B cell (primary cell): ENCODE results near the gene COG8. TPM values are rescaled to one million over a fixed set of nuclear protein-coding genes. Genes with fewer than 3 reads are reported as not detected.
"Not testable (repeated sequence)": the region's sequence is repeated elsewhere in the genome, so short reads cannot be mapped to it uniquely, and the experiment has no call there.

ENCODE experiments used
- ATAC-seq: fragments of 200-7000 bp; cut with Tn5 transposase; one replicate; pipeline ENCODE4 v1.10.0; 2021; ENCODE audit warnings: low read depth, mild to moderate bottlenecking, moderate number of reproducible peaks, moderate library complexity
- CTCF ChIA-PET: fragments of 350-600 bp; sonication (Branson Sonifier 250); formaldehyde crosslinking; loops from one replicate; lab custom pipeline; 2021; ENCODE audit warnings: antibody characterized with exemption, inconsistent platforms; lab: Charles Lee
- POLR2A ChIA-PET: fragments of 350-600 bp; sonication (Branson Sonifier 250); formaldehyde crosslinking; loops from one replicate; lab custom pipeline; 2021; ENCODE audit warnings: antibody characterized with exemption; lab: Charles Lee
- DNase-seq: peaks from one replicate; pipeline ENCODE4 v3.0.0; 2013
- H2AFZ ChIP-seq: 2 replicates; pipeline ENCODE4 v1.6.1; 2012; ENCODE audit warnings: mild to moderate bottlenecking, low read depth, low read length; ENCODE audit not compliant: insufficient read depth, poor library complexity, severe bottlenecking
- H3K27ac ChIP-seq, 2 donors: 1 replicate in 1 of 2; 2 replicates in 1 of 2; pipeline ENCODE4 v1.5.1; 2012 to 2013; ENCODE audit warnings: low read length in 2 of 2, mild to moderate bottlenecking in 2 of 2, moderate library complexity in 1 of 2
- H3K27me3 ChIP-seq, 4 experiments: fragments of 200-600 bp in 1 of 4; sonication (generic) in 1 of 4; replicated peaks in 1 of 4; 1 replicate in 2 of 4; 2 replicates in 2 of 4; pipeline versions ENCODE4 v1.6.1 to v1.7.0; 2013 to 2016; ENCODE audit warnings: low read length in 3 of 4, mild to moderate bottlenecking in 2 of 4, mixed read lengths in 1 of 4, moderate library complexity in 1 of 4; ENCODE audit not compliant: insufficient read depth in 4 of 4, control insufficient read depth in 3 of 4; ENCODE audit errors: control extremely low read depth in 1 of 4
- H3K36me3 ChIP-seq, 2 experiments: replicated peaks in 1 of 2; 1 replicate in 1 of 2; 2 replicates in 1 of 2; pipeline versions ENCODE4 v1.6.1 to v1.7.1; 2013; ENCODE audit warnings: low read length in 1 of 2; ENCODE audit not compliant: insufficient read depth in 2 of 2, control insufficient read depth in 1 of 2; ENCODE audit errors: control extremely low read depth in 1 of 2, extremely low read depth in 1 of 2
- H3K4me1 ChIP-seq, 2 donors: fragments of 200-600 bp in 1 of 2; sonication (generic) in 1 of 2; 1 replicate in 1 of 2; 2 replicates in 1 of 2; pipeline versions ENCODE4 v1.5.1 to v1.6.1; 2013 to 2017; ENCODE audit warnings: low read length in 2 of 2; ENCODE audit not compliant: control insufficient read depth in 2 of 2, insufficient read depth in 2 of 2
- H3K4me2 ChIP-seq: replicated peaks from 2 replicates; pipeline ENCODE3; 2012; ENCODE audit warnings: mild to moderate bottlenecking, low read depth, low read length; ENCODE audit not compliant: poor library complexity, severe bottlenecking
- H3K4me3 ChIP-seq, 5 experiments: fragments of 200-600 bp in 1 of 5; sonication (generic) in 1 of 5; 1 replicate in 3 of 5; 2 replicates in 2 of 5; pipeline versions ENCODE4 v1.5.1 to v1.7.0; 2011 to 2016; ENCODE audit warnings: low read length in 4 of 5, mild to moderate bottlenecking in 4 of 5, low read depth in 2 of 5, control low read depth in 1 of 5, moderate library complexity in 1 of 5; ENCODE audit not compliant: insufficient read depth in 1 of 5; ENCODE audit errors: control extremely low read depth in 1 of 5, extremely low read depth in 1 of 5
- H3K79me2 ChIP-seq: fragments of 200-600 bp; sonication (generic); one replicate; pipeline ENCODE4 v1.6.0; 2016; ENCODE audit warnings: low read length; ENCODE audit not compliant: control insufficient read depth, insufficient read depth
- H3K9ac ChIP-seq: fragments of 200-600 bp; sonication (generic); 2 replicates; pipeline ENCODE4 v1.6.1; 2017; ENCODE audit warnings: mild to moderate bottlenecking, low read length, moderate library complexity
- H3K9me3 ChIP-seq, 3 donors: one replicate each; pipeline versions ENCODE4 v1.6.1 to v1.7.1; 2013; ENCODE audit warnings: low read length in 2 of 3; ENCODE audit not compliant: control insufficient read depth in 2 of 3, insufficient read depth in 1 of 3; ENCODE audit errors: control extremely low read depth in 1 of 3
- H4K20me1 ChIP-seq: 2 replicates; pipeline ENCODE4 v1.6.0; 2012; ENCODE audit warnings: mild to moderate bottlenecking, low read length; ENCODE audit not compliant: insufficient read depth, control insufficient read depth, poor library complexity, severe bottlenecking
- H3K27ac Mint-ChIP-seq: one replicate; pipeline ENCODE4 v1.8.0; 2021; ENCODE audit warnings: mixed read lengths
- H3K27me3 Mint-ChIP-seq: one replicate; pipeline ENCODE4 v1.8.0; 2021; ENCODE audit warnings: mixed read lengths
- H3K4me1 Mint-ChIP-seq: one replicate; pipeline ENCODE4 v1.8.0; 2021; ENCODE audit warnings: mixed read lengths
- H3K4me3 Mint-ChIP-seq: one replicate; pipeline ENCODE4 v1.8.0; 2021; ENCODE audit warnings: mixed read lengths
- H3K9me3 Mint-ChIP-seq: one replicate; pipeline ENCODE4 v1.8.0; 2022; ENCODE audit warnings: mixed read lengths; ENCODE audit not compliant: insufficient read depth
- CTCF ChIP-seq: fragments of 200-600 bp; IDR thresholded peaks from one replicate; pipeline ENCODE4 v1.8.0; 2022; ENCODE audit warnings: antibody characterized with exemption, mild to moderate bottlenecking
- EZH2 ChIP-seq: IDR thresholded peaks from 2 replicates; pipeline ENCODE4 v1.6.1; 2012; ENCODE audit warnings: borderline replicate concordance, low read depth, mild to moderate bottlenecking, moderate library complexity, low read length; ENCODE audit not compliant: insufficient read depth, poor library complexity, severe bottlenecking
- WGBS: methylation state at CpG from one replicate; pipeline ENCODE4 v1.1.5; 2013; ENCODE audit warnings: missing lambda C conversion rate; ENCODE audit not compliant: insufficient coverage; 5-methylcytosine and 5-hydroxymethylcytosine counted together
- intact Hi-C: fragments of 100-400 bp; cut with micrococcal nuclease; formaldehyde crosslinking; loops from one replicate; pipeline ENCODE4 v1.10.0; 2022
- polyA plus RNA-seq: library from polyadenylated mRNA; depleted of rRNA; stranded (reverse); fragments of >200 nt; gene quantifications from 2 replicates; pipeline ENCODE4 v1.2.3, GENCODE V29; 2012
- total RNA-seq, 2 donors: library from RNA; stranded (reverse); fragments of 120-200 nt in 1 of 2; gene quantifications; 1 replicate in 1 of 2; 2 replicates in 1 of 2; pipeline versions ENCODE4 v1.2.3 to v1.2.4, GENCODE V29; 2013 to 2022

Gene COG8
- total and polyA plus RNA-seq, 2 donors (not counting 1 experiment from before 2014, with no cell fraction given): 34.4 to 61.6 TPM

GRCh38 chr16:69294051-69294450 lies 45.3 kb downstream of the COG8 start:
- DNase-seq: no peak

GRCh38 chr16:69293401-69293800 lies 46.0 kb downstream of the COG8 start:
- Histone ChIP-seq H3K27me3 (no peaks in the 10 kb centered on the region), H3K79me2 (no peaks in the 10 kb centered on the region), H3K4me3 (no peak overlapping the region), H2AFZ (no peak overlapping the region), H3K9me3 (no peaks in the 10 kb centered on the region), H3K9ac (no peak overlapping the region), H3K4me1 (no peaks in the 10 kb centered on the region), H3K4me2 (no peak overlapping the region), H3K27ac (no peak overlapping the region), H3K36me3 (peaks cover 0 to 2% of the 10 kb centered on the region in 2 experiments), H4K20me1 (no peaks in the 10 kb centered on the region)
- no peaks in the 10 kb centered on the region for H3K9me3 Mint-ChIP-seq
- DNase-seq: no peak
- TF ChIP-seq EZH2: no peak
- no peak for TF ChIP-seq CTCF
- no peaks in the 10 kb centered on the region for H3K27me3 Mint-ChIP-seq
- H3K4me1 Mint-ChIP-seq: no peaks in the 10 kb centered on the region
- intact Hi-C loops: no loop called here
- POLR2A ChIA-PET: no interaction called here
- no peak overlapping the region for H3K4me3 Mint-ChIP-seq
- 91% methylated on average over 3 of the region's 3 CpGs for WGBS
- H3K27ac Mint-ChIP-seq: no peak overlapping the region
- no peak for ATAC-seq
- CTCF ChIA-PET: interaction anchor here (1.2 to 1.5 kb wide), 2 partner anchors 143 to 298 kb away, joined by 3 to 4 read pairs; no protein-coding TSS in a partner anchor

More at GRCh38 chr16:69294051-69294450, 45.3 kb downstream of the COG8 start:
- no peaks in the 10 kb centered on the region for H3K9me3 ChIP-seq
- no peak for ATAC-seq
- H3K27ac ChIP-seq: no peak overlapping the region
- no peaks in the 10 kb centered on the region for H3K4me1 ChIP-seq
- no peak overlapping the region for H3K4me2 ChIP-seq
- intact Hi-C loops: no loop called here
- H3K9ac ChIP-seq: no peak overlapping the region
- H3K27me3 Mint-ChIP-seq: no peaks in the 10 kb centered on the region
- 100% methylated on average over 1 of the region's 1 CpG for WGBS
- H3K27ac Mint-ChIP-seq: no peak overlapping the region
- no peaks in the 10 kb centered on the region for H3K4me1 Mint-ChIP-seq
- ChIA-PET POLR2A (interaction anchor here (0.6 kb wide), 1 partner anchor 7 kb away, joined by 6 read pairs; no protein-coding TSS in a partner anchor), CTCF (interaction anchor here (1.5 kb wide), 1 partner anchor 144 kb away, joined by 4 read pairs; no protein-coding TSS in a partner anchor)
- H3K4me3 ChIP-seq: no peak overlapping the region
- H3K4me3 Mint-ChIP-seq: no peak overlapping the region
- H3K27me3 ChIP-seq: no peaks in the 10 kb centered on the region
- H3K79me2 ChIP-seq: no peaks in the 10 kb centered on the region
- TF ChIP-seq EZH2 (no peak), CTCF (no peak)
- H3K36me3 ChIP-seq: peaks cover 0 to 2% of the 10 kb centered on the region in 2 experiments
- no peaks in the 10 kb centered on the region for H4K20me1 ChIP-seq
- no peak overlapping the region for H2AFZ ChIP-seq
- H3K9me3 Mint-ChIP-seq: no peaks in the 10 kb centered on the region

- H2AFZ ChIP-seq, H3K27ac ChIP-seq, H3K27me3 ChIP-seq, H3K4me3 Mint-ChIP-seq, H3K9ac ChIP-seq, POLR2A ChIA-PET, H3K9me3 Mint-ChIP-seq, intact Hi-C loops, H3K36me3 ChIP-seq, H3K79me2 ChIP-seq, CTCF ChIA-PET, H4K20me1 ChIP-seq, H3K27me3 Mint-ChIP-seq, ATAC-seq, H3K9me3 ChIP-seq, H3K4me3 ChIP-seq, H3K27ac Mint-ChIP-seq, DNase-seq, H3K4me1 Mint-ChIP-seq, H3K4me1 ChIP-seq, H3K4me2 ChIP-seq: not testable (repeated sequence)
- WGBS: 100% methylated on average over 3 of the region's 9 CpGs
Measured at GRCh38 chr16:69291657-69292056, 47.7 kb downstream of the COG8 start.
